Fibroblast of lung (primary cell): ENCODE measurements around the gene TBC1D23. TPM values are rescaled to one million over a fixed set of nuclear protein-coding genes. Genes with fewer than 3 reads are reported as not detected.
"Not testable (repeated sequence)": the region's sequence is repeated elsewhere in the genome, so short reads cannot be mapped to it uniquely, and the experiment has no call there.

Source experiments
- DNase-seq, 2 donors: peaks; one replicate each; pipeline versions ENCODE4 v3.0.0 to v3.0.0-alpha.2; 2010; ENCODE audit warnings: low read depth in 2 of 2
- H2AFZ ChIP-seq: 2 replicates; pipeline ENCODE4 v1.5.1; 2012; ENCODE audit warnings: low read length, control low read depth, inconsistent platforms
- H3K27ac ChIP-seq: 2 replicates; pipeline ENCODE4 v1.5.1; 2011; ENCODE audit warnings: low read length, control low read depth; ENCODE audit not compliant: insufficient read depth
- H3K27me3 ChIP-seq: 2 replicates; pipeline ENCODE4 v1.5.1; 2011; ENCODE audit warnings: mild to moderate bottlenecking, low read length; ENCODE audit not compliant: control insufficient read depth, insufficient read depth
- H3K36me3 ChIP-seq: 2 replicates; pipeline ENCODE4 v1.5.1; 2011; ENCODE audit warnings: low read length; ENCODE audit not compliant: control insufficient read depth, insufficient read depth
- H3K4me1 ChIP-seq: 2 replicates; pipeline ENCODE4 v1.5.1; 2011; ENCODE audit warnings: low read length; ENCODE audit not compliant: control insufficient read depth, insufficient read depth; ENCODE audit errors: extremely low read depth
- H3K4me2 ChIP-seq: 2 replicates; pipeline ENCODE4 v1.5.1; 2011; ENCODE audit warnings: low read length, control low read depth; ENCODE audit not compliant: insufficient read depth; ENCODE audit errors: extremely low read depth
- H3K4me3 ChIP-seq, 4 experiments: fragments of 200-600 bp in 1 of 4; sonication (generic) in 1 of 4; replicated peaks in 1 of 4; 2 replicates each; pipeline ENCODE4 v1.5.1; 2011 to 2016; ENCODE audit warnings: low read length in 4 of 4, low read depth in 3 of 4, mild to moderate bottlenecking in 3 of 4, control low read depth in 2 of 4, inconsistent platforms in 1 of 4, mixed read lengths in 1 of 4; ENCODE audit not compliant: insufficient read depth in 1 of 4; ENCODE audit errors: control extremely low read depth in 1 of 4
- H3K79me2 ChIP-seq: 2 replicates; pipeline ENCODE4 v1.5.1; 2012; ENCODE audit warnings: mild to moderate bottlenecking, low read length, inconsistent platforms; ENCODE audit not compliant: control insufficient read depth, insufficient read depth
- H3K9ac ChIP-seq: 2 replicates; pipeline ENCODE4 v1.5.1; 2011; ENCODE audit warnings: mild to moderate bottlenecking, low read length, control low read depth; ENCODE audit not compliant: insufficient read depth
- H3K9me3 ChIP-seq: 2 replicates; pipeline ENCODE4 v1.5.1; 2012; ENCODE audit warnings: low read depth, low read length; ENCODE audit not compliant: control insufficient read depth, insufficient read depth
- H4K20me1 ChIP-seq: 2 replicates; pipeline ENCODE4 v1.5.1; 2011; ENCODE audit warnings: low read length; ENCODE audit not compliant: control insufficient read depth, insufficient read depth; ENCODE audit errors: extremely low read depth
- EZH2 ChIP-seq: IDR thresholded peaks from 2 replicates; pipeline ENCODE4 v1.5.1; 2012; ENCODE audit warnings: low read length, control low read depth, mild to moderate bottlenecking; ENCODE audit errors: missing control alignments
- polyA plus RNA-seq, 2 donors: library from polyadenylated mRNA; depleted of rRNA in 1 of 2; stranded (reverse) in 1 of 2; unstranded in 1 of 2; fragments of >200 nt; gene quantifications; 2 replicates each; pipeline ENCODE4 v1.2.1, GENCODE V29; 2011 to 2012; ENCODE audit warnings: missing spikeins in 1 of 2
- total RNA-seq: library from RNA; depleted of rRNA; stranded (reverse); fragments of >200 nt; gene quantifications from 2 replicates; pipeline ENCODE4 v1.2.1, GENCODE V29; 2014
- TF ChIP-seq, protein P1 (sequence below), 2 donors: IDR thresholded peaks in 1 of 2; conservative IDR thresholded peaks in 1 of 2; 1 replicate in 1 of 2; 2 replicates in 1 of 2; pipeline ENCODE4 v1.5.1; 2011 to 2012; ENCODE audit warnings: low read length in 2 of 2, control low read depth in 1 of 2, inconsistent platforms in 1 of 2, low read depth in 1 of 2, mild to moderate bottlenecking in 1 of 2

The TBC1D23 gene
- total and polyA plus RNA-seq, 2 donors (not counting 1 experiment from before 2014, with no cell fraction given) = 54.9 to 121 TPM

DNA sequence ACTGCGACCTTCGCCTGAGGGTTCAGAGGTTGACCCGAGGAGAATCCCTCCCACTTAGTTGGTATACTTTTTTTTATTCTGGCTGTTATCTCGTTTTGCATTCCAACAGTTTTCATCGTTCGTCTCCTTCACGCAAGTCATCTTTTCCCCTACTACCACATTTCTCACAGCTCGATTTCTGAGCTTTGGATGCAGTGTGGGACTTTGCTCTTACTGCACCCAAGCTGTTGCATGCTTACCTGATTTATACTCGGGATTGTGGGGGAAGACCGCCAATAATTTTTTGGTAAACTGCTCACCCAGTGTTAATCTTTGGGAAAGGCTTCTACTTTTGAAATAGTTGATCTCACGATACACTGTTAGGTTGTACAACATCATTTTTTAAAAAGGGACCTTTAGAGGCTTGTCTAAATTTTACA is 702 bp downstream of the TBC1D23 start:
- H3K9me3 ChIP-seq = no peaks in the 10 kb centered on the region
- peak overlapping the region; percentile 57 for H3K4me2 ChIP-seq
- no peak overlapping the region for H2AFZ ChIP-seq
- TF ChIP-seq, protein P1, sequence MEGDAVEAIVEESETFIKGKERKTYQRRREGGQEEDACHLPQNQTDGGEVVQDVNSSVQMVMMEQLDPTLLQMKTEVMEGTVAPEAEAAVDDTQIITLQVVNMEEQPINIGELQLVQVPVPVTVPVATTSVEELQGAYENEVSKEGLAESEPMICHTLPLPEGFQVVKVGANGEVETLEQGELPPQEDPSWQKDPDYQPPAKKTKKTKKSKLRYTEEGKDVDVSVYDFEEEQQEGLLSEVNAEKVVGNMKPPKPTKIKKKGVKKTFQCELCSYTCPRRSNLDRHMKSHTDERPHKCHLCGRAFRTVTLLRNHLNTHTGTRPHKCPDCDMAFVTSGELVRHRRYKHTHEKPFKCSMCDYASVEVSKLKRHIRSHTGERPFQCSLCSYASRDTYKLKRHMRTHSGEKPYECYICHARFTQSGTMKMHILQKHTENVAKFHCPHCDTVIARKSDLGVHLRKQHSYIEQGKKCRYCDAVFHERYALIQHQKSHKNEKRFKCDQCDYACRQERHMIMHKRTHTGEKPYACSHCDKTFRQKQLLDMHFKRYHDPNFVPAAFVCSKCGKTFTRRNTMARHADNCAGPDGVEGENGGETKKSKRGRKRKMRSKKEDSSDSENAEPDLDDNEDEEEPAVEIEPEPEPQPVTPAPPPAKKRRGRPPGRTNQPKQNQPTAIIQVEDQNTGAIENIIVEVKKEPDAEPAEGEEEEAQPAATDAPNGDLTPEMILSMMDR (conservative IDR thresholded peaks at IDR 0.05 in 1 of 2, IDR thresholded peaks at IDR 0.05 in 1 of 2; ENCODE audit: low read depth in 1 of 2, low read length in 2 of 2) = no peak
- TF ChIP-seq EZH2 = no peak
- peak overlapping the region; percentile 89 to 92 (median 90) for H3K4me3 ChIP-seq
- no peaks in the 10 kb centered on the region for H3K27me3 ChIP-seq
- no peak for DNase-seq
- peak overlapping the region; percentile 98 for H3K9ac ChIP-seq
- H4K20me1 ChIP-seq = no peaks in the 10 kb centered on the region
- H3K36me3 ChIP-seq = no peaks in the 10 kb centered on the region
- peaks cover 11% of the 10 kb centered on the region for H3K4me1 ChIP-seq
- peak overlapping the region; percentile 99 for H3K27ac ChIP-seq
- H3K79me2 ChIP-seq = peaks cover 55% of the 10 kb centered on the region

DNA sequence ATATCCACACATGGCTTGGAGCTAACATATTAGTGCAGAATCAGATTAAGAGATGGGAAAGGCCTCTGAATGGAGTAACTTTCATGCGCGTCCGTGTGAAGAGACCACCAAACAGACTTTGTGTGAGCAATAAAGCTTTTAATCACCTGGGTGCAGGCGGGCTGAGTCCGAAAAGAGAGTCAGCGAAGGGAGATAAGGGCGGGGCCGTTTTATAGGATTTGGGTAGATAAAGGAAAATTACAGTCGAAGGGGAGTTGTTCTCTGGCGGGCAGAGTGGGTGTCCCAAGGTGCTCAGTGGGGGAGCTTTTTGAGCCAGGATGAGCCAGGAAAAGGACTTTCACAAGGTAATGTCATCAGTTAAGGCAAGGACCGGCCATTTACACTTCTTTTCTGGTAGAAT is 2.1 kb downstream of the TBC1D23 start:
- H3K4me1 ChIP-seq, H3K27ac ChIP-seq, H2AFZ ChIP-seq, H4K20me1 ChIP-seq, H3K9me3 ChIP-seq, H3K9ac ChIP-seq, H3K36me3 ChIP-seq, DNase-seq, H3K27me3 ChIP-seq, H3K4me3 ChIP-seq: not testable (repeated sequence)
- H3K4me2 ChIP-seq = peak overlapping the region; percentile 1
- H3K79me2 ChIP-seq = peaks cover 69% of the 10 kb centered on the region

DNA sequence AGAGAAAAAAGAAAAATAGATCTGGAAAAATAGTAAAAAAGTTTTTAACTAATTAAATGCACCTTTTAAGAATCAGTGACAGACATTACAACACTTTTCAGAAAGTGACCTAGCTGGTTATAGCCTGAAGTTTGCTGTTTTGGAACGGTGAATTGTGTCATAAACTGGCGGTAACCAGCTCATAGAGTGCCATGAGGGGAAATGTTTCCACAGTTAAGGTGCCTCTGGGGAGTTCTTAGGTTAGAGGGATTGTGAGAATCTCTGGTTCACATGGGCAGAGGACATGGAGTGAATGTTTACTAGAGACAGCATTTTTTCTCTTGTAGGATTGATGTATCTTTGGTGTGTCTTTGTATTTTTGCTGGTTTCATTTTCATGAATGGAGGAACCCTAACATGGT is 2.8 kb downstream of the TBC1D23 start:
- TF ChIP-seq, protein P1 (conservative IDR thresholded peaks at IDR 0.05 in 1 of 2, IDR thresholded peaks at IDR 0.05 in 1 of 2; ENCODE audit: low read depth in 1 of 2, low read length in 2 of 2) = no peak
- TF ChIP-seq EZH2 = no peak
- peak overlapping the region; percentile 64 for H3K4me2 ChIP-seq

More for the DNA sequence above, 2.8 kb downstream of the TBC1D23 start:
- Histone ChIP-seq H3K9ac (no peak overlapping the region), H3K36me3 (no peaks in the 10 kb centered on the region), H3K9me3 (no peaks in the 10 kb centered on the region), H3K4me3 (peak overlapping the region in 1 of 4 experiments; percentile 29), H3K27ac (no peak overlapping the region), H2AFZ (no peak overlapping the region), H3K4me1 (peaks cover 7% of the 10 kb centered on the region), H3K79me2 (peaks cover 74% of the 10 kb centered on the region), H4K20me1 (no peaks in the 10 kb centered on the region), H3K27me3 (no peaks in the 10 kb centered on the region)
- no peak for DNase-seq
